ENCODE results near the gene TKT. TPM values are rescaled to one million over a fixed set of nuclear protein-coding genes. Genes with fewer than 3 reads are reported as not detected.

TKT gene
- total and polyA plus RNA-seq, 2 of the 8 experiments (the other 6 are each of a cell fraction or from before 2014, with no cell fraction given), result 418 to 986 TPM

DNA sequence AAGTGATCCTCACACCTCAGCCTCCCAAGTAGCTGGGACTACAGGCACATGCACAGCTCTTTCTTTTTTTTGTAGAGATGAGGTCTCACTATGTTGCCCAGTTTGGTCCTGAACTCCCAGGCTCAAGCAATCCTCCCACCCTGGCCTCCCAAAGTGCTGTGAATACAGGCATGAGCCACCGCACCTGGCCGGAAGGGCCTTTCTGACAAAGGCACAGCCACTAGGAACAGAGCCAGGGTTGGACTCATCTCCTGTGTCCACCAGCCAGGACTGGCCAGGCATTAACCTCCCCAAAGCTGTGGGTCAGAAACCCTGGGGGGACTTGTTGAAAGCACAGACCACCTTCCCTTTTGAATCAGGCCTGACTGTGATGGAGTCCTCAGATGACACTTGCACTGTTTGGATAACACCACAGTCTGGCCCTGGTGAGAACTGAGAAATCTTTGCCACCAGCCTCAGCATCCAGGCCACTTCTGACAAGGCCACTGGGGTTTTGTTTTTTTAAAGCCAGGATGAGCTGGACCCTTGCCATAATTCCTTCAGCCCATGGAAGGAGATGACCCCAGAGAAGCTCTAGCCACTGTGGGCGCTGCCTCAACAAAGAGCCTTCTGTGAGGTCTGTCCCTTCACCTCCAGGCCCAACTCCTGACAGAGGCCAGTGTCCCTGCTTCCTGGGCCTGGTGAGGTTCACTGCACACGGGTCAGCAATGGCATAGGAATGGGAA, 4.8 kb downstream of the TKT start:
- H4K8ac ChIP-seq (ENCODE audit: extremely low read depth, insufficient read depth, low read length), result no peak overlapping the region
- H4K5ac ChIP-seq (ENCODE audit: insufficient read length, low read depth, low read length), result peak overlapping the region; percentile 6
- H3K9ac ChIP-seq (replicated peaks in 1 of 4; ENCODE audit: extremely low read depth in 1 of 4, low read depth in 3 of 4, low read length in 3 of 4), result no peak overlapping the region
- no peaks in the 10 kb centered on the region for H3K9me3 ChIP-seq (ENCODE audit: insufficient read depth in 2 of 2, low read depth in 1 of 2, low read length in 1 of 2)
- no peak overlapping the region for H3K14ac ChIP-seq (ENCODE audit: insufficient read length)
- H2BK5ac ChIP-seq (ENCODE audit: low read depth, low read length), result peak overlapping the region; percentile 64
- H3K23ac ChIP-seq (ENCODE audit: insufficient read length), result no peak overlapping the region
- WGBS, 2 experiments (ENCODE audit: extremely low coverage in 1 of 2, insufficient coverage in 1 of 2, insufficient read length in 1 of 2, insufficient replicate concordance in 2 of 2, low coverage in 1 of 2, low lambda C conversion rate in 2 of 2, missing lambda C conversion rate in 1 of 2), result 92% methylated on average over 4 of the region's 4 CpGs; no CpG with 5 or more reads in 1 of the 2 experiments
- peaks cover 19% of the 10 kb centered on the region for H3K79me1 ChIP-seq (ENCODE audit: low read depth, low read length)
- peaks cover 18% of the 10 kb centered on the region for H3K23me2 ChIP-seq (ENCODE audit: low read depth, low read length)
- no peak overlapping the region for H3K56ac ChIP-seq (replicated peaks; ENCODE audit: insufficient read length, low read depth, low read length)
- peaks cover 18 to 37% (median 24%) of the 10 kb centered on the region in 4 experiments for H3K4me1 ChIP-seq (replicated peaks in 1 of 4; ENCODE audit: control insufficient read depth in 3 of 4, insufficient read depth in 4 of 4, low read length in 3 of 4)
- peak overlapping the region; percentile 55 to 98 for H3K4me2 ChIP-seq (ENCODE audit: insufficient read depth in 1 of 2, low read depth in 2 of 2, low read length in 2 of 2)
- H2BK12ac ChIP-seq (ENCODE audit: low read depth, low read length), result peak overlapping the region; percentile 41; the same call in 1 of the 2 replicates
- no peak overlapping the region for H3K4ac ChIP-seq (replicated peaks; ENCODE audit: insufficient read length, low read depth, low read length)
- peak overlapping the region; percentile 69 for H4K91ac ChIP-seq (replicated peaks; ENCODE audit: insufficient read length, low read length)
- ChIA-PET CTCF (ENCODE audit: partially characterized antibody) (interaction anchor here (1.4 to 10.6 kb wide), 6 partner anchors 13 to 51 kb away, joined by 3 to 64 read pairs (median 7); no protein-coding TSS in a partner anchor), POLR2A (ENCODE audit: partially characterized antibody) (interaction anchor here (0.6 to 20.5 kb wide), 5 partner anchors 19 to 74 kb away, joined by 3 to 449 read pairs (median 12); no protein-coding TSS in a partner anchor)
- H2AK5ac ChIP-seq (ENCODE audit: low read depth, low read length), result 0 out of 2 replicates have a peak overlapping the region, but pooled peaks have one; percentile 11
- FAIRE-seq (no peak), DNase-seq (ENCODE audit: low read depth in 1 of 2, low spot score in 2 of 2) (no peak)
- no peak overlapping the region for H2BK15ac ChIP-seq (ENCODE audit: low read length)
- H3K4me3 ChIP-seq (ENCODE audit: extremely low read depth in 1 of 4, insufficient read depth in 2 of 4, low read depth in 3 of 4, low read length in 4 of 4), result no peak overlapping the region; a peak in 1 of 8 replicates
- peak overlapping the region; percentile 30; the same call in 1 of the 2 replicates for H3K27ac ChIP-seq (ENCODE audit: low read depth, low read length)
- H2BK20ac ChIP-seq (ENCODE audit: low read length), result 0 out of 2 replicates have a peak overlapping the region, but pooled peaks have one; percentile 34
- peaks cover 70 to 98% of the 10 kb centered on the region in 2 experiments for H3K79me2 ChIP-seq (ENCODE audit: control insufficient read depth in 1 of 2, insufficient read depth in 2 of 2, low read length in 2 of 2)
- H2AFZ ChIP-seq (ENCODE audit: low read length), result no peak overlapping the region
- H2BK120ac ChIP-seq (replicated peaks; ENCODE audit: low read depth, low read length), result no peak overlapping the region
- H3K36me3 ChIP-seq (ENCODE audit: control insufficient read depth in 2 of 4, insufficient read depth in 4 of 4, low read length in 3 of 4), result peaks cover 0 to 11% (median 0%) of the 10 kb centered on the region in 4 experiments; a peak in 1 of 8 replicates
- no peaks in the 10 kb centered on the region; a peak in 1 of 7 replicates for H3K27me3 ChIP-seq (replicated peaks in 1 of 4; ENCODE audit: control insufficient read depth in 3 of 4, extremely low read depth in 1 of 4, insufficient read depth in 3 of 4, low read length in 3 of 4)
- peaks cover 43 to 48% of the 10 kb centered on the region in 2 experiments for H4K20me1 ChIP-seq (replicated peaks in 1 of 2; ENCODE audit: control insufficient read depth in 1 of 2, insufficient read depth in 2 of 2, low read length in 2 of 2)
- peak overlapping the region; percentile 53; the same call in 1 of the 2 replicates for H3K18ac ChIP-seq (ENCODE audit: extremely low read depth, low read length)
- TF ChIP-seq GTF2F1 (IDR thresholded peaks at IDR 0.05; ENCODE audit: borderline replicate concordance, low read depth, low read length) (no peak), KDM4A (IDR thresholded peaks at IDR 0.05; ENCODE audit: low read depth, low read length, severe bottlenecking) (no peak), CBX8 (IDR thresholded peaks at IDR 0.05; ENCODE audit: borderline replicate concordance, low read depth, low read length) (no peak), RFX5 (IDR thresholded peaks at IDR 0.05; ENCODE audit: borderline replicate concordance, low read depth, low read length) (no peak), HDAC6 (IDR thresholded peaks at IDR 0.05; ENCODE audit: low read depth, low read length) (no peak), TCF12 (IDR thresholded peaks at IDR 0.05; ENCODE audit: low read depth, low read length) (no peak), NRF1 (IDR thresholded peaks at IDR 0.05; ENCODE audit: low read depth, low read length) (no peak), SP4 (IDR thresholded peaks at IDR 0.05; ENCODE audit: low read length) (no peak), SUZ12 (IDR thresholded peaks at IDR 0.05; ENCODE audit: low read length) (no peak), RBBP5 (IDR thresholded peaks at IDR 0.05; ENCODE audit: borderline replicate concordance, low read depth, low read length) (no peak), YY1 (IDR thresholded peaks at IDR 0.05; ENCODE audit: low read depth, low read length) (no peak), SP2 (IDR thresholded peaks at IDR 0.05; ENCODE audit: low read length) (no peak)

Measured in H1 (cell line).